Keratinocyte (primary cell): ENCODE results near the gene SOSTDC1. TPM values are rescaled to one million over a fixed set of nuclear protein-coding genes. Genes with fewer than 3 reads are reported as not detected.

Experiments used
- DNase-seq: peaks from one replicate; pipeline ENCODE4 v3.0.0-alpha.2; 2011; ENCODE audit warnings: low read depth, missing footprints, low spot score
- FAIRE-seq: peaks from 2 replicates; lab custom pipeline; 2011; peaks lifted over from hg19 to GRCh38; lab: Jason Lieb, UNC
- H2AFZ ChIP-seq: 2 replicates; pipeline ENCODE4 v1.6.0; 2012; ENCODE audit warnings: low read length, control low read depth, inconsistent platforms; ENCODE audit not compliant: control insufficient read depth
- H3K27ac ChIP-seq: 2 replicates; pipeline ENCODE4 v1.5.1; 2011; ENCODE audit warnings: low read length; ENCODE audit not compliant: control insufficient read depth, insufficient read depth
- H3K27me3 ChIP-seq: 3 replicates; pipeline ENCODE4 v1.6.0; 2011; ENCODE audit warnings: low read length; ENCODE audit not compliant: control insufficient read depth, insufficient read depth; ENCODE audit errors: extremely low read depth
- H3K36me3 ChIP-seq, 2 experiments: 2 replicates in 1 of 2; 3 replicates in 1 of 2; pipeline ENCODE4 v1.5.1; 2011; ENCODE audit warnings: low read length in 2 of 2, mild to moderate bottlenecking in 1 of 2; ENCODE audit not compliant: control insufficient read depth in 2 of 2, insufficient read depth in 2 of 2; ENCODE audit errors: extremely low read depth in 1 of 2
- H3K4me1 ChIP-seq: 3 replicates; pipeline ENCODE4 v1.5.1; 2011; ENCODE audit warnings: low read length; ENCODE audit not compliant: control insufficient read depth, insufficient read depth; ENCODE audit errors: extremely low read depth
- H3K4me2 ChIP-seq: 3 replicates; pipeline ENCODE4 v1.6.0; 2011; ENCODE audit warnings: low read depth, low read length; ENCODE audit not compliant: control insufficient read depth, insufficient read depth; ENCODE audit errors: extremely low read depth
- H3K4me3 ChIP-seq, 3 experiments: fragments of 200-600 bp in 1 of 3; sonication (generic) in 1 of 3; 2 replicates in 2 of 3; 3 replicates in 1 of 3; pipeline ENCODE4 v1.5.1; 2011 to 2016; ENCODE audit warnings: low read length in 3 of 3, mild to moderate bottlenecking in 3 of 3, control low read depth in 2 of 3, inconsistent platforms in 1 of 3, low read depth in 1 of 3, mixed read lengths in 1 of 3, mixed run types in 1 of 3, moderate library complexity in 1 of 3; ENCODE audit not compliant: control insufficient read depth in 2 of 3, insufficient read depth in 2 of 3; ENCODE audit errors: extremely low read depth in 1 of 3
- H3K79me2 ChIP-seq: 2 replicates; pipeline ENCODE4 v1.6.0; 2012; ENCODE audit warnings: low read length; ENCODE audit not compliant: control insufficient read depth, insufficient read depth
- H3K9ac ChIP-seq: 3 replicates; pipeline ENCODE4 v1.6.0; 2011; ENCODE audit warnings: low read length; ENCODE audit not compliant: control insufficient read depth, insufficient read depth; ENCODE audit errors: extremely low read depth
- H3K9me1 ChIP-seq: 3 replicates; pipeline ENCODE4 v1.6.0; 2011; ENCODE audit warnings: low read length; ENCODE audit not compliant: control insufficient read depth, insufficient read depth; ENCODE audit errors: extremely low read depth
- H3K9me3 ChIP-seq: 2 replicates; pipeline ENCODE4 v1.5.1; 2012; ENCODE audit warnings: low read depth, low read length; ENCODE audit not compliant: control insufficient read depth
- H4K20me1 ChIP-seq: 3 replicates; pipeline ENCODE4 v1.6.0; 2011; ENCODE audit warnings: low read length; ENCODE audit not compliant: control insufficient read depth, insufficient read depth; ENCODE audit errors: extremely low read depth
- CTCF ChIP-seq, 3 experiments: IDR thresholded peaks in 1 of 3; conservative IDR thresholded peaks in 1 of 3; optimal IDR thresholded peaks in 1 of 3; 2 replicates in 2 of 3; 3 replicates in 1 of 3; pipeline versions ENCODE3 to v1.5.1; 2011; ENCODE audit warnings: low read length in 3 of 3, mild to moderate bottlenecking in 3 of 3, moderate library complexity in 2 of 3, control low read depth in 1 of 3, inconsistent platforms in 1 of 3; ENCODE audit not compliant: insufficient read depth in 2 of 3; ENCODE audit errors: extremely low read depth in 1 of 3
- EZH2 ChIP-seq: IDR thresholded peaks from one replicate; pipeline ENCODE4 v1.6.1; 2012; ENCODE audit warnings: inconsistent platforms, mild to moderate bottlenecking, low read length, moderate library complexity
- dilution Hi-C: fragments of 300-500 bp; cut with MboI; formaldehyde crosslinking; loops from one replicate; pipeline ENCODE4 v1.7.0; 2020; ENCODE audit warnings: low sequenced_read_pairs; ENCODE audit not compliant: extremely low pct_ligation_motif_present
- polyA plus RNA-seq, 5 experiments: library from polyadenylated mRNA; depleted of rRNA in 3 of 5; stranded (reverse) in 3 of 5; stranded (forward) in 1 of 5; unstranded in 1 of 5; fragments of >200 nt; gene quantifications; 1 replicate in 1 of 5; 2 replicates in 3 of 5; 3 replicates in 1 of 5; pipeline versions ENCODE4 v1.2.1 to v1.2.3, GENCODE V29; 2011 to 2012; ENCODE audit warnings: missing spikeins in 2 of 5, low read depth in 1 of 5, low replicate concordance in 1 of 5

SOSTDC1 gene
- polyA plus RNA-seq, 1 donor (not counting 4 experiments of a cell fraction or from before 2014, with no cell fraction given): 0.31 TPM

DNA sequence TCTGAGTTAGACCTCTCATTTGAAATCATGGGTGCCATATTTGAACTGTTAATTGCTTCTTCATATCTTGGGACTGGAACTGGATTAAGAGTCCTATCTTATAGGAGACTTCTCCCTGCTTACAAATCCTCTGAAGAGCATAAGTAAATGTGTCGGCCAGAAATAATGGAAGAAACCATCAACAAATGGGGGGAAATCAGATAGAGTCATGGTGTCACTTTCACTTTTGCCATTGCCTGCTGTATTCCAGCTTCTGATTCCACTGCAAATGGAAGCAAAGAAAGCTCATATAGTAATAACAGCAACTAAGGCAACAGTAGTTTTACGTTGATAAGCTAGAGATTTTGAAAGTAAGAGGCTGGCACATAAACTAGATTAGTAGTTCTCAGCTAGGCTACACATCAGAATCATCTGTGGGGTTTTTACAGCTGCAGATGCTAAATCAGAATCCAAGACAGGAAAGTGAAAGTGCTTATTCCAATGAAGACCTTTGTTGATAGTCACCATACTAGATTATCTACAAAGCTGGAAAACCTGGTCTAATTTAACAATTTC lies 31.9 kb downstream of the SOSTDC1 start:
- no peaks in the 10 kb centered on the region for H3K36me3 ChIP-seq
- dilution Hi-C loops: no loop called here
- no peak overlapping the region for H2AFZ ChIP-seq
- no peaks in the 10 kb centered on the region for H3K79me2 ChIP-seq
- no peak overlapping the region for H3K4me2 ChIP-seq
- no peaks in the 10 kb centered on the region for H3K9me3 ChIP-seq
- H3K4me3 ChIP-seq: no peak overlapping the region
- DNase-seq: no peak
- no peak overlapping the region for H3K9ac ChIP-seq
- H3K4me1 ChIP-seq: no peaks in the 10 kb centered on the region
- no peaks in the 10 kb centered on the region for H4K20me1 ChIP-seq
- no peaks in the 10 kb centered on the region for H3K27me3 ChIP-seq
- no peak overlapping the region for H3K27ac ChIP-seq
- H3K9me1 ChIP-seq: no peaks in the 10 kb centered on the region
- no peak for FAIRE-seq
- TF ChIP-seq CTCF (optimal IDR thresholded peaks at IDR 0.05 in 1 of 3, IDR thresholded peaks at IDR 0.05 in 1 of 3, conservative IDR thresholded peaks at IDR 0.05 in 1 of 3; ENCODE audit: extremely low read depth in 1 of 3, insufficient read depth in 2 of 3, low read length in 3 of 3): no peak
- no peak for TF ChIP-seq EZH2

DNA sequence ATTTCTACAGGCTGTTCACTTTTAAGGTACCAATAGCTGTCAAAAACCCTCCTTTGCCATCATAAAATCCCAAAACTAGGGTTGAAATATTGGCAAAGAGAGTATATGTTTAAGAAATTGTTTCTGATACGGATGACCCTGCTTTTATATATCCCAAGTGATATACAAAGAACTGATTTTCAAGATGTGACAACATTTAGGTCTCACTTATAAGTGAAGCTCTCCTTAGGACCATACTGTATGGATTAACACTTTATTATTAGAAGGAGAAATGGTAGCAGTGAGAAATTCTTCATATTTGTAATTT lies 33.2 kb downstream of the SOSTDC1 start:
- Histone ChIP-seq H3K4me3 (no peak overlapping the region), H2AFZ (no peak overlapping the region), H3K9ac (no peak overlapping the region), H3K4me2 (no peak overlapping the region), H3K9me3 (no peaks in the 10 kb centered on the region), H4K20me1 (no peaks in the 10 kb centered on the region), H3K36me3 (no peaks in the 10 kb centered on the region), H3K27me3 (no peaks in the 10 kb centered on the region), H3K9me1 (no peaks in the 10 kb centered on the region), H3K27ac (no peak overlapping the region), H3K79me2 (no peaks in the 10 kb centered on the region), H3K4me1 (no peaks in the 10 kb centered on the region)
- dilution Hi-C loops: no loop called here
- no peak for TF ChIP-seq EZH2
- no peak for TF ChIP-seq CTCF (optimal IDR thresholded peaks at IDR 0.05 in 1 of 3, IDR thresholded peaks at IDR 0.05 in 1 of 3, conservative IDR thresholded peaks at IDR 0.05 in 1 of 3; ENCODE audit: extremely low read depth in 1 of 3, insufficient read depth in 2 of 3, low read length in 3 of 3)
- DNase-seq (no peak), FAIRE-seq (no peak)
